HepG2 (cell line): Measurements from ENCODE around the gene BEST2. TPM values are rescaled to one million over a fixed set of nuclear protein-coding genes. Genes with fewer than 3 reads are reported as not detected.

Experiments
- CCDC6 ChIP-seq: sonication (generic); formaldehyde crosslinking; IDR thresholded peaks from 2 replicates; pipeline ENCODE4 v1.8.1; 2022; ENCODE audit warnings: mild to moderate bottlenecking, missing genetic modification reagents, moderate library complexity
- GMEB1 ChIP-seq: sonication (generic); formaldehyde crosslinking; IDR thresholded peaks from 2 replicates; pipeline ENCODE4 v1.5.1; 2020; ENCODE audit warnings: missing genetic modification reagents, mild to moderate bottlenecking, borderline replicate concordance
- HMGXB4 ChIP-seq, 2 experiments: sonication (generic) in 1 of 2; formaldehyde crosslinking in 1 of 2; IDR thresholded peaks; 2 replicates each; pipeline versions ENCODE4 v1.4.0 to v1.6.1; 2018 to 2020; ENCODE audit warnings: missing genetic modification reagents in 2 of 2, borderline replicate concordance in 1 of 2, low read depth in 1 of 2, mild to moderate bottlenecking in 1 of 2, missing biosample characterization in 1 of 2
- MATR3 ChIP-seq: sonication (generic); formaldehyde crosslinking; IDR thresholded peaks from 2 replicates; pipeline ENCODE4 v1.4.0; 2020; ENCODE audit warnings: missing genetic modification reagents
- NR2F6 ChIP-seq, 2 experiments: IDR thresholded peaks; 2 replicates each; pipeline ENCODE4 v1.6.1; 2016; ENCODE audit warnings: antibody characterized with exemption in 1 of 2, mild to moderate bottlenecking in 1 of 2
- PATZ1 ChIP-seq: sonication (generic); formaldehyde crosslinking; IDR thresholded peaks from 2 replicates; pipeline ENCODE4 v1.4.0; 2020; ENCODE audit warnings: missing genetic modification reagents
- PHF8 ChIP-seq: sonication (generic); formaldehyde crosslinking; IDR thresholded peaks from 2 replicates; pipeline ENCODE4 v1.5.0; 2020; ENCODE audit warnings: missing genetic modification reagents
- SALL2 ChIP-seq: sonication (generic); formaldehyde crosslinking; IDR thresholded peaks from 2 replicates; pipeline ENCODE4 v1.8.1; 2023; ENCODE audit warnings: mild to moderate bottlenecking, missing genetic modification reagents, inconsistent platforms
- TBX2 ChIP-seq: sonication (generic); formaldehyde crosslinking; IDR thresholded peaks from 2 replicates; pipeline ENCODE4 v1.5.0; 2020; ENCODE audit warnings: missing genetic modification reagents, mild to moderate bottlenecking, borderline replicate concordance
- THAP11 ChIP-seq: IDR thresholded peaks from 2 replicates; pipeline ENCODE4 v1.6.1; 2016; ENCODE audit warnings: missing biosample characterization, missing genetic modification reagents
- TSC22D2 ChIP-seq: sonication (generic); formaldehyde crosslinking; IDR thresholded peaks from 2 replicates; pipeline ENCODE4 v1.5.1; 2020; ENCODE audit warnings: missing genetic modification reagents, mild to moderate bottlenecking, borderline replicate concordance
- YEATS2 ChIP-seq: sonication (generic); formaldehyde crosslinking; IDR thresholded peaks from 2 replicates; pipeline ENCODE4 v1.4.0; 2020; ENCODE audit warnings: missing genetic modification reagents, borderline replicate concordance
- ZNF614 ChIP-seq: IDR thresholded peaks from 2 replicates; pipeline ENCODE4 v1.6.1; 2018; ENCODE audit warnings: missing biosample characterization, missing genetic modification reagents, inconsistent platforms, borderline replicate concordance
- ZNF792 ChIP-seq: IDR thresholded peaks from 2 replicates; pipeline ENCODE4 v1.6.1; 2016
- polyA plus RNA-seq, 8 experiments: library from polyadenylated mRNA; depleted of rRNA in 3 of 8; stranded (reverse) in 7 of 8; unstranded in 1 of 8; fragments of >200 nt; fragmentation: Illumina TruSeq in 4 of 8; extraction: Trizol in 4 of 8; gene quantifications; 2 replicates each; pipeline versions ENCODE4 v1.2.1 to v1.2.3, GENCODE V29; 2011 to 2016; ENCODE audit warnings: low read depth in 4 of 8, missing spikeins in 1 of 8, mixed read lengths in 1 of 8; ENCODE audit not compliant: insufficient read depth in 1 of 8
- total RNA-seq, 5 experiments: library from RNA; depleted of rRNA; stranded (reverse); fragments of >200 nt; fragmentation: Illumina TruSeq; extraction: Trizol; gene quantifications; 2 replicates each; pipeline ENCODE4 v1.2.3, GENCODE V29; 2016; ENCODE audit warnings: low read depth in 1 of 5
- TF ChIP-seq, protein P1 (sequence below): IDR thresholded peaks from 2 replicates; pipeline ENCODE4 v1.6.1; 2018; ENCODE audit warnings: missing genetic modification reagents
- TF ChIP-seq, protein P2 (sequence below): IDR thresholded peaks from 2 replicates; pipeline ENCODE4 v1.6.1; 2016; ENCODE audit warnings: mild to moderate bottlenecking
- TF ChIP-seq, protein P3 (sequence below): sonication (generic); formaldehyde crosslinking; IDR thresholded peaks from 2 replicates; pipeline ENCODE4 v1.9.0; 2022; ENCODE audit warnings: missing genetic modification reagents, mild to moderate bottlenecking, borderline replicate concordance

BEST2 gene
- total and polyA plus RNA-seq, 2 of the 13 experiments (the other 11 are each of a cell fraction or from before 2014, with no cell fraction given) = not detected

DNA sequence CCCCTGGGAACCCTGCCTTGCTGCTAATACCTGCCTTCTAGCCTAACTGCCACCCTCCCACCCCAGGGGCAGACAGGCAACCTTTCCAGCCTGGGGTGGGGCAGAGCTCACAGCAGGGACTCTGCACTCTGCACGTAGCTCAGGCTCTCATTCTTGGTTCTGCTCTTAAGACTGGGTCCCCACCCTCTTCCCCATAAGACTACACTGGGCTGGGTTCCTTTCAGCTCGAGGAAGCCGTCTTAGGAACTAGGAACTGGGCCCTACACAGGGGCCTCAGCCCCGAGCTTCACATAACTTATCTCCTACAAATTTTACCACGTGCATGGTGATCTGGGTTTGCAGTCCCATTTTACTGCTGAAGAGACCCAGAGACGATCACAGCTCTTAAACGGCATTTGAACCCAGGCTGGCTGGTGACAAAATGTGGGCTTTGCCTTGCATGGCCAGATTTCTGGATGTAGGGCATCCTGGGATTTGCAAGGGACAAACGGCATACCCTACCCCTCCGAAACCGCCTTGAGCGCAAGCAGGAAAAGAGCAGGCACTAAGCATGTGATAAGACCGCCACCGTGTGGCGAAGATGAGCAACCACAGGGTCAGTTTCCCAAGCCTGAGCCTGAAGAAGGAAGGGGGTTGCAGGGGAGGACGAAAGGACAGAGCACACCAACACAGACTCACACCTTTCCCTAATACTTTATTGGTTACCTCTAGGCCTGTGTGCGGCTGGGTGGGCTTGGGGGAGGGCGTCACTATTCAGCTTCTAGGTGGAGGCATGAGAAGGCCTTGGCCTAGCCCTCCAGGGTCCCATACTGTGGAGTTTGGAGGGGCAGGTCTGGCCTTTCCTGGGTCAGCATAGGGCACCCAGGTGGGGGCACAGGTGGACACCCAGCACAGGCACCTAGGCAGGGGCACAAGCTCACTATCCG is 44.8 kb downstream of the BEST2 start (continued):
- TF ChIP-seq GMEB1 (CRISPR knock-in tag) (peak; percentile 48; the same call in 1 of the 2 replicates), TSC22D2 (CRISPR knock-in tag) (no peak; the same call in 1 of the 2 replicates), THAP11 (CRISPR knock-in tag) (peak; percentile 57), HMGXB4 (CRISPR knock-in tag; IDR thresholded peaks at IDR 0.05; ENCODE audit: borderline replicate concordance in 1 of 2, low read depth in 1 of 2) (peak; percentile 77), YEATS2 (0 out of 2 replicates have a peak, but pooled peaks have one; percentile 27), NR2F6 (IDR thresholded peaks at IDR 0.05) (no peak), NR2F6 (CRISPR knock-in tag; IDR thresholded peaks at IDR 0.05) (peak; percentile 67; the same call in 1 of the 2 replicates), ZNF614 (peak; percentile 22; the same call in 1 of the 2 replicates), ZNF792 (CRISPR knock-in tag) (0 out of 2 replicates have a peak, but pooled peaks have one; percentile 42), PATZ1 (CRISPR knock-in tag) (peak; percentile 69), TBX2 (peak; percentile 56), CCDC6 (CRISPR knock-in tag) (0 out of 2 replicates have a peak, but pooled peaks have one; percentile 39), MATR3 (CRISPR knock-in tag) (no peak), PHF8 (CRISPR knock-in tag) (peak; percentile 41; the same call in 1 of the 2 replicates), SALL2 (CRISPR knock-in tag) (peak; percentile 29; the same call in 1 of the 2 replicates)
- TF ChIP-seq, protein P1, sequence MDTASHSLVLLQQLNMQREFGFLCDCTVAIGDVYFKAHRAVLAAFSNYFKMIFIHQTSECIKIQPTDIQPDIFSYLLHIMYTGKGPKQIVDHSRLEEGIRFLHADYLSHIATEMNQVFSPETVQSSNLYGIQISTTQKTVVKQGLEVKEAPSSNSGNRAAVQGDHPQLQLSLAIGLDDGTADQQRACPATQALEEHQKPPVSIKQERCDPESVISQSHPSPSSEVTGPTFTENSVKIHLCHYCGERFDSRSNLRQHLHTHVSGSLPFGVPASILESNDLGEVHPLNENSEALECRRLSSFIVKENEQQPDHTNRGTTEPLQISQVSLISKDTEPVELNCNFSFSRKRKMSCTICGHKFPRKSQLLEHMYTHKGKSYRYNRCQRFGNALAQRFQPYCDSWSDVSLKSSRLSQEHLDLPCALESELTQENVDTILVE (CRISPR knock-in tag) = peak; percentile 78; the same call in 1 of the 2 replicates
- TF ChIP-seq, protein P2, sequence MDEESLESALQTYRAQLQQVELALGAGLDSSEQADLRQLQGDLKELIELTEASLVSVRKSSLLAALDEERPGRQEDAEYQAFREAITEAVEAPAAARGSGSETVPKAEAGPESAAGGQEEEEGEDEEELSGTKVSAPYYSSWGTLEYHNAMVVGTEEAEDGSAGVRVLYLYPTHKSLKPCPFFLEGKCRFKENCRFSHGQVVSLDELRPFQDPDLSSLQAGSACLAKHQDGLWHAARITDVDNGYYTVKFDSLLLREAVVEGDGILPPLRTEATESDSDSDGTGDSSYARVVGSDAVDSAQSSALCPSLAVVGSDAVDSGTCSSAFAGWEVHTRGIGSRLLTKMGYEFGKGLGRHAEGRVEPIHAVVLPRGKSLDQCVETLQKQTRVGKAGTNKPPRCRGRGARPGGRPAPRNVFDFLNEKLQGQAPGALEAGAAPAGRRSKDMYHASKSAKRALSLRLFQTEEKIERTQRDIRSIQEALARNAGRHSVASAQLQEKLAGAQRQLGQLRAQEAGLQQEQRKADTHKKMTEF = 0 out of 2 replicates have a peak, but pooled peaks have one; percentile 45
- TF ChIP-seq, protein P3, sequence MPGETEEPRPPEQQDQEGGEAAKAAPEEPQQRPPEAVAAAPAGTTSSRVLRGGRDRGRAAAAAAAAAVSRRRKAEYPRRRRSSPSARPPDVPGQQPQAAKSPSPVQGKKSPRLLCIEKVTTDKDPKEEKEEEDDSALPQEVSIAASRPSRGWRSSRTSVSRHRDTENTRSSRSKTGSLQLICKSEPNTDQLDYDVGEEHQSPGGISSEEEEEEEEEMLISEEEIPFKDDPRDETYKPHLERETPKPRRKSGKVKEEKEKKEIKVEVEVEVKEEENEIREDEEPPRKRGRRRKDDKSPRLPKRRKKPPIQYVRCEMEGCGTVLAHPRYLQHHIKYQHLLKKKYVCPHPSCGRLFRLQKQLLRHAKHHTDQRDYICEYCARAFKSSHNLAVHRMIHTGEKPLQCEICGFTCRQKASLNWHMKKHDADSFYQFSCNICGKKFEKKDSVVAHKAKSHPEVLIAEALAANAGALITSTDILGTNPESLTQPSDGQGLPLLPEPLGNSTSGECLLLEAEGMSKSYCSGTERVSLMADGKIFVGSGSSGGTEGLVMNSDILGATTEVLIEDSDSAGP (CRISPR knock-in tag) = peak; percentile 59
